Keratinocyte (primary cell): ENCODE data around the gene AKIP1. TPM values are rescaled to one million over a fixed set of nuclear protein-coding genes. Genes with fewer than 3 reads are reported as not detected.

Source experiments
- DNase-seq: peaks from one replicate; pipeline ENCODE4 v3.0.0-alpha.2; 2011; ENCODE audit warnings: low read depth, missing footprints, low spot score
- FAIRE-seq: peaks from 2 replicates; lab custom pipeline; 2011; peaks lifted over from hg19 to GRCh38; lab: Jason Lieb, UNC
- H2AFZ ChIP-seq: 2 replicates; pipeline ENCODE4 v1.6.0; 2012; ENCODE audit warnings: low read length, control low read depth, inconsistent platforms; ENCODE audit not compliant: control insufficient read depth
- H3K27ac ChIP-seq: 2 replicates; pipeline ENCODE4 v1.5.1; 2011; ENCODE audit warnings: low read length; ENCODE audit not compliant: control insufficient read depth, insufficient read depth
- H3K27me3 ChIP-seq: 3 replicates; pipeline ENCODE4 v1.6.0; 2011; ENCODE audit warnings: low read length; ENCODE audit not compliant: control insufficient read depth, insufficient read depth; ENCODE audit errors: extremely low read depth
- H3K36me3 ChIP-seq, 2 experiments: 2 replicates in 1 of 2; 3 replicates in 1 of 2; pipeline ENCODE4 v1.5.1; 2011; ENCODE audit warnings: low read length in 2 of 2, mild to moderate bottlenecking in 1 of 2; ENCODE audit not compliant: control insufficient read depth in 2 of 2, insufficient read depth in 2 of 2; ENCODE audit errors: extremely low read depth in 1 of 2
- H3K4me1 ChIP-seq: 3 replicates; pipeline ENCODE4 v1.5.1; 2011; ENCODE audit warnings: low read length; ENCODE audit not compliant: control insufficient read depth, insufficient read depth; ENCODE audit errors: extremely low read depth
- H3K4me2 ChIP-seq: 3 replicates; pipeline ENCODE4 v1.6.0; 2011; ENCODE audit warnings: low read depth, low read length; ENCODE audit not compliant: control insufficient read depth, insufficient read depth; ENCODE audit errors: extremely low read depth
- H3K4me3 ChIP-seq, 3 experiments: fragments of 200-600 bp in 1 of 3; sonication (generic) in 1 of 3; 2 replicates in 2 of 3; 3 replicates in 1 of 3; pipeline ENCODE4 v1.5.1; 2011 to 2016; ENCODE audit warnings: low read length in 3 of 3, mild to moderate bottlenecking in 3 of 3, control low read depth in 2 of 3, inconsistent platforms in 1 of 3, low read depth in 1 of 3, mixed read lengths in 1 of 3, mixed run types in 1 of 3, moderate library complexity in 1 of 3; ENCODE audit not compliant: control insufficient read depth in 2 of 3, insufficient read depth in 2 of 3; ENCODE audit errors: extremely low read depth in 1 of 3
- H3K79me2 ChIP-seq: 2 replicates; pipeline ENCODE4 v1.6.0; 2012; ENCODE audit warnings: low read length; ENCODE audit not compliant: control insufficient read depth, insufficient read depth
- H3K9ac ChIP-seq: 3 replicates; pipeline ENCODE4 v1.6.0; 2011; ENCODE audit warnings: low read length; ENCODE audit not compliant: control insufficient read depth, insufficient read depth; ENCODE audit errors: extremely low read depth
- H3K9me1 ChIP-seq: 3 replicates; pipeline ENCODE4 v1.6.0; 2011; ENCODE audit warnings: low read length; ENCODE audit not compliant: control insufficient read depth, insufficient read depth; ENCODE audit errors: extremely low read depth
- H3K9me3 ChIP-seq: 2 replicates; pipeline ENCODE4 v1.5.1; 2012; ENCODE audit warnings: low read depth, low read length; ENCODE audit not compliant: control insufficient read depth
- H4K20me1 ChIP-seq: 3 replicates; pipeline ENCODE4 v1.6.0; 2011; ENCODE audit warnings: low read length; ENCODE audit not compliant: control insufficient read depth, insufficient read depth; ENCODE audit errors: extremely low read depth
- EZH2 ChIP-seq: IDR thresholded peaks from one replicate; pipeline ENCODE4 v1.6.1; 2012; ENCODE audit warnings: inconsistent platforms, mild to moderate bottlenecking, low read length, moderate library complexity
- dilution Hi-C: fragments of 300-500 bp; cut with MboI; formaldehyde crosslinking; loops from one replicate; pipeline ENCODE4 v1.7.0; 2020; ENCODE audit warnings: low sequenced_read_pairs; ENCODE audit not compliant: extremely low pct_ligation_motif_present
- polyA plus RNA-seq, 5 experiments: library from polyadenylated mRNA; depleted of rRNA in 3 of 5; stranded (reverse) in 3 of 5; stranded (forward) in 1 of 5; unstranded in 1 of 5; fragments of >200 nt; gene quantifications; 1 replicate in 1 of 5; 2 replicates in 3 of 5; 3 replicates in 1 of 5; pipeline versions ENCODE4 v1.2.1 to v1.2.3, GENCODE V29; 2011 to 2012; ENCODE audit warnings: missing spikeins in 2 of 5, low read depth in 1 of 5, low replicate concordance in 1 of 5
- TF ChIP-seq, protein P1 (sequence below), 3 experiments: IDR thresholded peaks in 1 of 3; conservative IDR thresholded peaks in 1 of 3; optimal IDR thresholded peaks in 1 of 3; 2 replicates in 2 of 3; 3 replicates in 1 of 3; pipeline versions ENCODE3 to v1.5.1; 2011; ENCODE audit warnings: low read length in 3 of 3, mild to moderate bottlenecking in 3 of 3, moderate library complexity in 2 of 3, control low read depth in 1 of 3, inconsistent platforms in 1 of 3; ENCODE audit not compliant: insufficient read depth in 2 of 3; ENCODE audit errors: extremely low read depth in 1 of 3

Gene AKIP1
- polyA plus RNA-seq, 1 donor (not counting 4 experiments of a cell fraction or from before 2014, with no cell fraction given), result 46.4 TPM

DNA sequence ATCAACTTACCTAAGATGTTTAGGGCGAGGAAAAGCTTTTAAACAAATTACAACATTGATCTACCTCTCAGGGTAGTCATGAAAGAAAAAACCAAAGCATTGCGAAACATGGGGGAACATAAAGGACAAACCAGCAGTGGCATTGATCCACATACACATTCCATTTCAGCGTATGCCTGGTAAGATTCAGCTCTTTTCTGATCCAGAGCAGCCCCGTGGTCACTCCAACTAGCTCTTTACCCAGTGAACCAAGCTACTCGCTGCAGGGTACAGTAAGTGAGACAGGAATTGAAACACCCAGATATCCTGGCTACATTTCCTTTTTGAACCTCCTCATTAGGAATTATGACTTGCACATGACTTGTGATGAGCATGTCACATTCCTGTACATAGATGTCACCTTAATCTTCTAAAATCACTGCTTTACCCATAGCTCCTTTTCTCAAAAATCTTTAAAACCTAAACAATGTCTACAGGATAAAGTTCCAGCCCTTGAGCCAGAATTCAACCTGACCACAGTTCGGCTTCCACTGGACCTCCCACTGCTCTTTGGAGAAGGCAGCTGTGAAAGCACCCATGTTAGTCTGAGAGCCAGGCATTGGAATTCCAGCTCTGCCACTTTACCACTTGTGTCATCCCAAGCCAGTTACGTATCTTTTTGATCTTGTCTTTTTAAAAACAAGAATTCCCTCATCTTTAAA is 42.9 kb upstream of the AKIP1 start:
- H3K27ac ChIP-seq, result no peak overlapping the region
- H3K9me3 ChIP-seq, result no peaks in the 10 kb centered on the region
- peaks cover 19% of the 10 kb centered on the region for H3K4me1 ChIP-seq
- DNase-seq (no peak), FAIRE-seq (peak; percentile 43)
- no peaks in the 10 kb centered on the region for H3K79me2 ChIP-seq
- dilution Hi-C loops, result no loop called here
- H3K9me1 ChIP-seq, result no peaks in the 10 kb centered on the region
- peak overlapping the region; percentile 42 for H3K4me2 ChIP-seq
- no peaks in the 10 kb centered on the region for H3K36me3 ChIP-seq
- H2AFZ ChIP-seq, result no peak overlapping the region
- no peaks in the 10 kb centered on the region for H3K27me3 ChIP-seq
- no peak overlapping the region for H3K4me3 ChIP-seq
- TF ChIP-seq, protein P1, sequence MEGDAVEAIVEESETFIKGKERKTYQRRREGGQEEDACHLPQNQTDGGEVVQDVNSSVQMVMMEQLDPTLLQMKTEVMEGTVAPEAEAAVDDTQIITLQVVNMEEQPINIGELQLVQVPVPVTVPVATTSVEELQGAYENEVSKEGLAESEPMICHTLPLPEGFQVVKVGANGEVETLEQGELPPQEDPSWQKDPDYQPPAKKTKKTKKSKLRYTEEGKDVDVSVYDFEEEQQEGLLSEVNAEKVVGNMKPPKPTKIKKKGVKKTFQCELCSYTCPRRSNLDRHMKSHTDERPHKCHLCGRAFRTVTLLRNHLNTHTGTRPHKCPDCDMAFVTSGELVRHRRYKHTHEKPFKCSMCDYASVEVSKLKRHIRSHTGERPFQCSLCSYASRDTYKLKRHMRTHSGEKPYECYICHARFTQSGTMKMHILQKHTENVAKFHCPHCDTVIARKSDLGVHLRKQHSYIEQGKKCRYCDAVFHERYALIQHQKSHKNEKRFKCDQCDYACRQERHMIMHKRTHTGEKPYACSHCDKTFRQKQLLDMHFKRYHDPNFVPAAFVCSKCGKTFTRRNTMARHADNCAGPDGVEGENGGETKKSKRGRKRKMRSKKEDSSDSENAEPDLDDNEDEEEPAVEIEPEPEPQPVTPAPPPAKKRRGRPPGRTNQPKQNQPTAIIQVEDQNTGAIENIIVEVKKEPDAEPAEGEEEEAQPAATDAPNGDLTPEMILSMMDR (optimal IDR thresholded peaks at IDR 0.05 in 1 of 3, IDR thresholded peaks at IDR 0.05 in 1 of 3, conservative IDR thresholded peaks at IDR 0.05 in 1 of 3; ENCODE audit: extremely low read depth in 1 of 3, insufficient read depth in 2 of 3, low read length in 3 of 3), result no peak
- TF ChIP-seq EZH2, result no peak
- no peak overlapping the region for H3K9ac ChIP-seq
- no peaks in the 10 kb centered on the region for H4K20me1 ChIP-seq

DNA sequence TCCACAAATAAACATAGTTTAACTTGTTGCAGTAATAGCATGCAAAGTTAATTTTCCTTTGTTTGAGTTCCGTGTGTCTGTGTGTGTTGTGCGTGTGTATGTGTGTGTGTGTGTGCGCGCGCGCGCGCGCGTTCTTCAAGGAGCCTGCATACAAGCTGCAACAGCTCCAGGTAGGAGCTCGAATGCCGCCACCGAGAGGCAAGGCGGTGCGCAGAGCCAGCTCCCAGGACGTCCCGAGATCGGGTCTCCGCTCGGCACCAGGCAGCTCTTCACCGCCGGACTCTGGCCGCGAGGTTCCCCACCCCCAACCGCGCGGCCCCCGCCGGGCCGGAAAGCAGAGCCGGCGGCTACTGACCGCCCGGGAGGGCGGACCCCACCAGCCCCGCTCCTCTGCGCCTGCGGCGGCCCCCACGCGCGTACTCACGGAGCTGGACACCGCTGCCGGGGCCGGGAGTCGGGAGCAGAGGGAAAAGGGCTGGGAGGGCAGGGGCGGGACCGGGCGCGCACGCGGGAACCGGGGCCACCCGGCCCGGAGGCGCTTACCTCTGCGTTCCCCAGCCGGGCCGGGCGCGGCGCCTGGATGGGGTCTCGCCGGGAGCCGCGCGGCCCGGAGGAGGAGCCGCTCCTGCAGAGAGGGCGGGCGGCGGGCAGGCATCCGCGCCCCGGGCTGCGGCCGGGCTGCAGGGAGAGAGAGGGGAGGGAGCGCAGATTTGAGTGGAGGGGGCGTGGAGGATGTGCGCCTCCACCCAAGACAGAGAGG is 40.4 kb upstream of the AKIP1 start:
- Histone ChIP-seq H4K20me1 (no peaks in the 10 kb centered on the region), H3K4me2 (peak overlapping the region; percentile 57), H2AFZ (peak overlapping the region; percentile 72), H3K79me2 (no peaks in the 10 kb centered on the region), H3K9me1 (no peaks in the 10 kb centered on the region), H3K27me3 (no peaks in the 10 kb centered on the region), H3K4me1 (peaks cover 19% of the 10 kb centered on the region), H3K36me3 (no peaks in the 10 kb centered on the region), H3K27ac (peak overlapping the region; percentile 22), H3K9ac (peak overlapping the region; percentile 72), H3K4me3 (peak overlapping the region; percentile 57 to 76 (median 74)), H3K9me3 (no peaks in the 10 kb centered on the region)
- TF ChIP-seq, protein P1 (optimal IDR thresholded peaks at IDR 0.05 in 1 of 3, IDR thresholded peaks at IDR 0.05 in 1 of 3, conservative IDR thresholded peaks at IDR 0.05 in 1 of 3; ENCODE audit: extremely low read depth in 1 of 3, insufficient read depth in 2 of 3, low read length in 3 of 3), result peak in 2 of 3 experiments; percentile 15 to 57
- TF ChIP-seq EZH2, result no peak
- FAIRE-seq (peak; percentile 71), DNase-seq (peak; percentile 32)
- dilution Hi-C loops, result no loop called here
